GM23338 (cell line): ENCODE results near the gene PIK3R3. TPM values are rescaled to one million over a fixed set of nuclear protein-coding genes. Genes with fewer than 3 reads are reported as not detected.

Experiments used
- CTCF ChIP-seq, 2 experiments: fragments of 200-600 bp in 1 of 2; sonication (generic) in 1 of 2; conservative IDR thresholded peaks; 2 replicates each; pipeline versions ENCODE4 v1.5.1 to v1.6.1; 2016 to 2017; ENCODE audit warnings: antibody characterized with exemption in 2 of 2, low read depth in 2 of 2, mild to moderate bottlenecking in 2 of 2, moderate library complexity in 1 of 2
- ETS1 ChIP-seq: IDR thresholded peaks from 2 replicates; pipeline ENCODE4 v1.6.1; 2016; ENCODE audit warnings: antibody characterized with exemption
- EZH2 ChIP-seq: fragments of 200-600 bp; sonication (generic); IDR thresholded peaks from one replicate; pipeline ENCODE4 v1.8.0; 2017; ENCODE audit warnings: antibody characterized with exemption, mild to moderate bottlenecking, low read depth; ENCODE audit not compliant: unreplicated experiment
- ZNF462 ChIP-seq: fragments of 250-450 bp; sonication (Bioruptor Pico); IDR thresholded peaks from 2 replicates; pipeline ENCODE4 v1.5.0; 2020; ENCODE audit warnings: mild to moderate bottlenecking, moderate library complexity
- polyA plus RNA-seq: library from polyadenylated mRNA; unstranded; fragments of >200 nt; fragmentation: Nextera tagmentation; extraction: Ambion mirVana; gene quantifications from 2 replicates; pipeline ENCODE4 v1.2.1, GENCODE V29; 2016
- total RNA-seq: library from RNA; depleted of rRNA; stranded (reverse); fragments of >200 nt; shearing (Covaris generic); gene quantifications from 2 replicates; pipeline ENCODE4 v1.2.3, GENCODE V29; 2014

Gene PIK3R3
- total and polyA plus RNA-seq, 2 experiments from 2014 or later = 7.5 to 8.6 TPM

GRCh38 chr1:46030876-46031660 is 101.4 kb downstream of the PIK3R3 start (continued):
- TF ChIP-seq ZNF462 (CRISPR knock-in tag) = no peak
- TF ChIP-seq ETS1 = no peak
- no peak for TF ChIP-seq EZH2
- no peak for TF ChIP-seq CTCF (conservative IDR thresholded peaks at IDR 0.05; ENCODE audit: low read depth in 2 of 2)
